Caco-2 (cell line): ENCODE results near the gene CABP2. TPM values are rescaled to one million over a fixed set of nuclear protein-coding genes. Genes with fewer than 3 reads are reported as not detected.

Experiments
- BruUV-seq: library from RNA; stranded (reverse); fragments of 400-500 nt; replicated peaks from 2 replicates; lab custom pipeline; 2021; lab: Mats Ljungman, UMichigan
- CTCF ChIA-PET: fragments of 300-600 bp; sonication (Branson Sonifier 250); formaldehyde crosslinking; loops from one replicate; lab custom pipeline; 2022; ENCODE audit warnings: antibody characterized with exemption; lab: Charles Lee
- POLR2A ChIA-PET: fragments of 300-600 bp; sonication (Branson Sonifier 250); formaldehyde crosslinking; loops from one replicate; lab custom pipeline; 2022; ENCODE audit warnings: antibody characterized with exemption; lab: Charles Lee
- DNase-seq, 2 experiments: peaks; one replicate each; pipeline versions ENCODE4 v3.0.0 to v3.0.0-alpha.2; 2020 to 2022
- H3K27me3 ChIP-seq: replicated peaks from 2 replicates; pipeline ENCODE4 v1.6.0; 2011; ENCODE audit warnings: low read length; ENCODE audit not compliant: control insufficient read depth, insufficient read depth
- H3K36me3 ChIP-seq: 2 replicates; pipeline ENCODE4 v1.5.1; 2011; ENCODE audit warnings: low read length; ENCODE audit not compliant: control insufficient read depth, insufficient read depth
- H3K4me1 ChIP-seq: fragments of 250-450 bp; sonication (Bioruptor Pico); 2 replicates; pipeline ENCODE4 v1.5.1; 2020; ENCODE audit warnings: mild to moderate bottlenecking
- H3K4me3 ChIP-seq: 2 replicates; pipeline ENCODE4 v1.5.1; 2011; ENCODE audit warnings: low read depth, mild to moderate bottlenecking, control low read depth, low read length
- H3K9me3 ChIP-seq: fragments of 250-450 bp; sonication (Bioruptor Pico); 2 replicates; pipeline ENCODE4 v1.5.1; 2020; ENCODE audit warnings: mild to moderate bottlenecking, moderate library complexity
- H3K27ac Mint-ChIP-seq: one replicate; pipeline ENCODE4 v1.8.0; 2022; ENCODE audit warnings: mixed read lengths; ENCODE audit not compliant: unreplicated experiment
- H3K27me3 Mint-ChIP-seq: one replicate; pipeline ENCODE4 v1.8.0; 2022; ENCODE audit warnings: mixed read lengths; ENCODE audit not compliant: insufficient read depth, unreplicated experiment
- H3K36me3 Mint-ChIP-seq: one replicate; pipeline ENCODE4 v1.8.0; 2022; ENCODE audit warnings: mild to moderate bottlenecking, mixed read lengths; ENCODE audit not compliant: insufficient read depth, unreplicated experiment
- H3K4me1 Mint-ChIP-seq: one replicate; pipeline ENCODE4 v1.8.0; 2022; ENCODE audit warnings: low read depth, mixed read lengths; ENCODE audit not compliant: unreplicated experiment
- H3K4me3 Mint-ChIP-seq: one replicate; pipeline ENCODE4 v1.8.0; 2022; ENCODE audit warnings: mild to moderate bottlenecking, moderate library complexity, mixed read lengths; ENCODE audit not compliant: unreplicated experiment
- H3K9me3 Mint-ChIP-seq: one replicate; pipeline ENCODE4 v1.8.0; 2022; ENCODE audit warnings: mixed read lengths; ENCODE audit not compliant: unreplicated experiment
- CTCF ChIP-seq, 2 experiments: fragments of 200-600 bp in 1 of 2; IDR thresholded peaks; 1 replicate in 1 of 2; 2 replicates in 1 of 2; pipeline versions ENCODE4 v1.5.1 to v1.8.0; 2011 to 2022; ENCODE audit warnings: antibody characterized with exemption in 1 of 2, control low read depth in 1 of 2, inconsistent platforms in 1 of 2, low read depth in 1 of 2, low read length in 1 of 2, mild to moderate bottlenecking in 1 of 2, moderate library complexity in 1 of 2; ENCODE audit not compliant: insufficient read depth in 1 of 2, severe bottlenecking in 1 of 2, unreplicated experiment in 1 of 2
- intact Hi-C: fragments of 100-400 bp; cut with micrococcal nuclease; formaldehyde crosslinking; loops from one replicate; pipeline ENCODE4 v1.10.0; 2022; ENCODE audit not compliant: unreplicated experiment
- total RNA-seq: library from RNA; stranded (reverse); gene quantifications from 2 replicates; pipeline ENCODE4 v1.2.3, GENCODE V29; 2022

The CABP2 gene
- total RNA-seq, 1 experiment from 2014 or later = not detected

DNA sequence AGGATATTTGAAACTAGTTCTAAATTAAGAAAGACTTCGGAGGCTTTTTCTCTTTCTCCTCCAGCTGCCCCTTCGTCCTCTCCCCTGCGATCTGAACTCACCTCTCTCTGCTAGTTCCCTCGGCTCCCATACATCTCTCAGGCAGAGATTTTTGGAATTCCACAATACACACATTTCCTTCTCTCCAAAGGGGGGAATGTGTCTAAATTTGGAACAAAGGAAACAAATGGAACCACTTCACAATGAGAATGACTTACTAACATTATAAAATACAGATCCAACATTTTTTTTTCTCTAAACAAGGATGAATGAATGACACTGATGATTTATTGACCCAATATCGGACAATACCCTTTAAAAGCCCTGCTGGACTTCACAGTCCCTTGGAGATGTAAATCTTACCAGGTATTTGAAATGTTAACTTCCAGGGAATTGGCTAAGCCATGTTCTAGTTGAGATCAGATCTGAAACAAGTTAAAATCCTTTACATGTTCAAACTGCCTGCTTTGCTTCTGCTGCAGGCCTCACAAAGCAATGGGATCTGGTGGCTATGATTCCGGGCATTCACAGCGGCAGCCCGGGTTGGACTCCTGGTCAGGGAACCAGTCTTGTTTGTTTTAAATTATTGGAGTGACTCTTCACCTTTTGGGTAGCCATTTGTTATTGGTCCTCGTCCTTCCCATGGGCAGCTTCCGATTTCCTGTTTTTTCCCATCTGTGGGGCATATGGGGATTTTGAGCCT lies 39.9 kb upstream of the CABP2 start:
- peaks cover 36% of the 10 kb centered on the region for H3K4me1 Mint-ChIP-seq
- no peak for TF ChIP-seq CTCF (IDR thresholded peaks at IDR 0.05; ENCODE audit: insufficient read depth in 1 of 2, low read depth in 1 of 2, low read length in 1 of 2, severe bottlenecking in 1 of 2, unreplicated experiment in 1 of 2)
- H3K9me3 Mint-ChIP-seq = no peaks in the 10 kb centered on the region
- ChIA-PET POLR2A (no interaction called here), CTCF (interaction anchor here (0.6 to 1.3 kb wide), 3 partner anchors 9 to 66 kb away, joined by 4 to 7 read pairs (median 4); partner anchors contain the start of gene NUDT8)
- Histone ChIP-seq H3K27me3 (no peaks in the 10 kb centered on the region), H3K36me3 (no peaks in the 10 kb centered on the region), H3K9me3 (no peaks in the 10 kb centered on the region), H3K4me1 (peaks cover 37% of the 10 kb centered on the region), H3K4me3 (no peak overlapping the region)
- H3K27ac Mint-ChIP-seq = peak overlapping the region; percentile 95
- H3K27me3 Mint-ChIP-seq = no peaks in the 10 kb centered on the region
- BruUV-seq = TSS peak; percentile 95
- peaks cover 23% of the 10 kb centered on the region for H3K36me3 Mint-ChIP-seq
- peak in 1 of 2 experiments; percentile 64 for DNase-seq
- H3K4me3 Mint-ChIP-seq = peak overlapping the region; percentile 59
- intact Hi-C loops = loop anchor here (1.0 kb wide), 2 partner anchors 18 to 53 kb away; no protein-coding TSS in a partner anchor

DNA sequence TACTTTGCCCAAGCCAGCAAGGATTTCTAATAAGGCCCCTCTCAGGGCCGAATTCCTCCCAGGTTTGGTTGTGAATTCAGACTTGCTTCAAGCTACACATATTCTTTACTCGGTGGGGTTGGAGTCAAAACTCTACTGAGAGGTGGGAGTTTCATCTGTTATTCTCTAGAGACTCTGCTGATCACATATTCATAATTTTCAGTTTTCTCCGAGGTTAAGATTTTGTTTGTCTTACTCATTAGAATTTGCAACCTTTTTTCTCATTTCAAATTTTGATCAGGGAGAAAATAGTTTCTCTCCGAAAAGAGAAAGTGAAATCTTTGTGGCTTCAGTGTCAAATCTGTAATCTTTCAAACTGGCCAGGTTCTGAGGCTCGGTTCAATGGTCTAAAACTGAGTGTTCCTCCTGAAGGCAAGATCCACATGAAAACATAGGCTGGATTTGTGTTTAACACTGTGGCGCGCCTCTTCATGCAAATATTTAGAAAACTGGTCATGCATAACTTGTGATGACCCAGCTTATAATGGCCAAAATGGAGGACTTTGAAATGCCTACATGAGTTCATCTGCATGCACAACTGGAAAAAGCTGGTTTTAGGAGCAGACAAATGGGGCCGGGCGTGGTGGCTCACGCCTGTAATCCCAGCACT lies 38.8 kb upstream of the CABP2 start:
- H3K9me3 Mint-ChIP-seq = no peaks in the 10 kb centered on the region
- Histone ChIP-seq H3K36me3 (no peaks in the 10 kb centered on the region), H3K27me3 (no peaks in the 10 kb centered on the region), H3K4me3 (no peak overlapping the region), H3K4me1 (peaks cover 42% of the 10 kb centered on the region), H3K9me3 (no peaks in the 10 kb centered on the region)
- no peak for TF ChIP-seq CTCF (IDR thresholded peaks at IDR 0.05; ENCODE audit: insufficient read depth in 1 of 2, low read depth in 1 of 2, low read length in 1 of 2, severe bottlenecking in 1 of 2, unreplicated experiment in 1 of 2)
- peak overlapping the region; percentile 95 for H3K27ac Mint-ChIP-seq
- peaks cover 39% of the 10 kb centered on the region for H3K4me1 Mint-ChIP-seq
- peaks cover 23% of the 10 kb centered on the region for H3K36me3 Mint-ChIP-seq
- H3K27me3 Mint-ChIP-seq = no peaks in the 10 kb centered on the region
- peak overlapping the region; percentile 59 for H3K4me3 Mint-ChIP-seq
- intact Hi-C loops = no loop called here
- POLR2A ChIA-PET = no interaction called here
- no TSS peak for BruUV-seq
- CTCF ChIA-PET = interaction anchor here (1.0 to 2.1 kb wide), 3 partner anchors 10 to 68 kb away, joined by 4 to 9 read pairs (median 7); no protein-coding TSS in a partner anchor
- peak in 1 of 2 experiments; percentile 52 for DNase-seq

DNA sequence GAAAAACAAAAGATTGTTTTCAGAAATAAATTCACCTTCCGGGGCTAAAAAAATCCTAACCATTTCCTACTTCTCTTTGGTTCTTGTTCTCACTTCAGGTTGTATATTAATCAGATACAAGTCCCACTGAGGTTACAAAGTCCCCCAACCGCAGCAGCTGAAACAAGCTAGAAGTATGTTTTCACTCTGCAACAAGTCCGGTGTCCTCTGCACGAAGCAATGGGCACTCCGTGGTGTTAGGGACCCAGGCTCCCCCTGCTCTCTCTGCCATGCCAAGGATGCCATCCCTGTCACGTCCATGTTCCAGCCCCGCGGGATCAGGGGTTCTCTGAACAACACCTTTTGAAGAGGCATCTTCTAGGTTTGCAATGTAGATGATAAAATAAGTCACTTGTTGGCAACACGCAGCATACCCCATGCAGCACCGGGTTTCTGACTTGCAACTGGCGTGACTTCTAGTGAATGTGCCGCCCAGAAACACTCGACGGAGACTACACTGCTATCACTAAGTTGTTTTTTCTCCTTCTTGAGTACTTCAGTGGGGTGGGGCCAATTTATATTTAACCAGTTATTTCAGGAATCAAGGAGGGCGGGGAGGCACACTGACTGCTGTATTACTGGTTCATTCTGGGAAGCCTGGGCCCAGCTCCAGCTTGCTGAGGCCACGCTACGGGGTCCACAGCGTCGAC lies 35.0 kb upstream of the CABP2 start:
- peaks cover 30% of the 10 kb centered on the region for H3K4me1 ChIP-seq
- no peaks in the 10 kb centered on the region for H3K27me3 Mint-ChIP-seq
- peaks cover 27% of the 10 kb centered on the region for H3K4me1 Mint-ChIP-seq
- H3K9me3 ChIP-seq = no peaks in the 10 kb centered on the region
- H3K36me3 Mint-ChIP-seq = peaks cover 12% of the 10 kb centered on the region
- CTCF ChIA-PET = no interaction called here
- no peak for TF ChIP-seq CTCF (IDR thresholded peaks at IDR 0.05; ENCODE audit: insufficient read depth in 1 of 2, low read depth in 1 of 2, low read length in 1 of 2, severe bottlenecking in 1 of 2, unreplicated experiment in 1 of 2)
- no peaks in the 10 kb centered on the region for H3K27me3 ChIP-seq
- BruUV-seq = no TSS peak
- H3K9me3 Mint-ChIP-seq = no peaks in the 10 kb centered on the region
- H3K36me3 ChIP-seq = no peaks in the 10 kb centered on the region; the same call in 1 of the 2 replicates
- POLR2A ChIA-PET = no interaction called here
- DNase-seq = no peak
- H3K4me3 ChIP-seq = no peak overlapping the region
- intact Hi-C loops = no loop called here
- H3K27ac Mint-ChIP-seq = peak overlapping the region; percentile 27
- peak overlapping the region; percentile 32 for H3K4me3 Mint-ChIP-seq
